H4 (cell line): ENCODE data around the gene SPDYA. TPM values are rescaled to one million over a fixed set of nuclear protein-coding genes. Genes with fewer than 3 reads are reported as not detected.

Source experiments
- DNase-seq: peaks from one replicate; pipeline ENCODE4 v3.0.0-alpha.2; 2015; ENCODE audit warnings: low spot score
- total RNA-seq: library from RNA; depleted of rRNA; stranded (reverse); fragments of >200 nt; shearing (Covaris generic); gene quantifications from 2 replicates; pipeline ENCODE4 v1.2.3, GENCODE V29; 2014

The SPDYA gene
- total RNA-seq, 1 experiment from 2014 or later, result not detected

DNA sequence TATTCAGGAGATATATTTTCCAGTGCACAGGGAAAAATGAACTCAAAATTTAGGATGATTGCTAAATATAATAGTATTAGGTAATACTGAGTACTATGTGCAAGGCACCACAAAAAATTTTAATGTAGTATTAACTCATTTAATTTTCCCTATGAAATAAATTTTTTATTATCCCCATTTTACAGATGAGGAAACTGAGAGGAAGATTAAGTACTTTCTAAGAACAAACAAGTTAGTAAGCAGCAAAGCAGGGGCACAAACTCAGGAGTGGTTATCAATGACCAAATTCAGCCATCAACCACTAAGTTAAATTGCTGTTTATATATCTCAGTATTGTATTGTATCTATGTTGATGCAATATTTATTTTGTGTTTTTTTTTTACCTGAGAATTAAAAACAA is 14.2 kb downstream of the SPDYA start:
- DNase-seq, result no peak

GRCh38 chr2:28828382-28828781 is 17.7 kb downstream of the SPDYA start:
- DNase-seq, result no peak

GRCh38 chr2:28833740-28834470 is 23.3 kb downstream of the SPDYA start:
- DNase-seq, result no peak

GRCh38 chr2:28835781-28836180 is 25.1 kb downstream of the SPDYA start:
- DNase-seq, result no peak

- no peak for DNase-seq
Observed at GRCh38 chr2:28838971-28839370, 28.3 kb downstream of the SPDYA start.

- no peak for DNase-seq
Observed at GRCh38 chr2:28842042-28842441, 31.4 kb downstream of the SPDYA start.

- no peak for DNase-seq
Observed at GRCh38 chr2:28855193-28855592, 44.6 kb downstream of the SPDYA start.

- no peak for DNase-seq
Observed at GRCh38 chr2:28855977-28856376, 45.3 kb downstream of the SPDYA start.

DNA sequence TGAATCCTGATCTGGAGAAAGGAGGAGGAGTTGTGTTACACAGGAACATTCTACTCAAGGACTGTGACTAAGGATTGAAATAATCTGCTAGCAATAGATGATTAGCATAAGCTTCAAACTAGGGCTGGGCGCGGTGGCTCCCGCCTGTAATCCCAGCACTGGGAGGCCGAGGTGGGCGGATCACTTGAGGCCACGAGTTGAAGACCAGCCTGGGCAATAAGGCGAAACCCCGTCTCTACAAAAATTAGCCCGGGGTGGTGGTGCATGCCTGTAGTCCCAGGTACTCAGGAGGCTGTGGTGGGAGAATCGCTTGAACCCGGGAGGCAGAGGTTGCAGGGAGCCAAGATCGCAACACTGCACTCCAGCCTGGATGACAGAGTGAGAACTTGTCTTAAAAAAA is 58.0 kb downstream of the SPDYA start:
- DNase-seq, result no peak

GRCh38 chr2:28869494-28870145 is 59.0 kb downstream of the SPDYA start:
- DNase-seq, result no peak

DNA sequence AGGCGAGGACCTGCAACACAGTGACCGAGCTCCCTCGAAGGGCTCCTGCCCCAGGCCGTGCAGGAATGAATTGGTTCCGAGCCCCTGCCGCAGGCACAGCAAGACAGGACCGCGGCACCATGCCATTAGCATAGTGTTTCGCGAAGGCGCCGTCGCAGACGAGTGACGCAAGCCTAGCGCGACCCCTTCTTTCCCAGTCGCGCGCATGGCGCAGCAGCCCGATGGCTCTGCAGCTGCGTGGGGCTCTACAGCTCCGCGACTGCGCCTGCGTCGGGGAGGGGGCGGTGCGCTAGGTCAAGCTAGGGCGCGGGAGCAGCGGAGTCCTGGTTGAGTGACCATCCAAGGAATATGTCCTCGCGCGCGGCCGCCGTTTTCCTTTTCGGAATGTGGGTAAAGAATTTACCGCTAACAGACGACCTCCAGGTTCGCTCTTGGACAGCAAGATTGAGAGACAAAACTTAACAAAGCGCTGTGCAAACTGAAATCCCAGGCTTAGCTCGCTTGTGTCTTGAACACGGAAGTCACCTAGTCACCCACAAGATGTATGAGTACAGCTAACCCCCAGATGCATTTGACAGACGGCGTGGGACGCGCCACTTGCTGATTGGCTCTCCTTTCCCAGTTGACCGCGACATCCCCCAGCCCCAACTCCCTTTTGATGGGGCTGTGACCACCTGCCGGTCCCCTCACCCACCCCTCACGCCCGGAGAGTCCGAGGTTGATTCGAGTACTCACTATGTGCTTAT is 59.7 kb downstream of the SPDYA start, which contains the start of gene TRMT61B:
TRMT61B (minus strand) TSS at position 164 of the 746 bp plus-strand sequence; CDS start at position 132, 32 bp downstream.
- DNase-seq, result peak; percentile 87

- DNase-seq, result no peak
Observed at GRCh38 chr2:28871620-28872019, 61.0 kb downstream of the SPDYA start.

- no peak for DNase-seq
Observed at GRCh38 chr2:28880193-28880592, 69.6 kb downstream of the SPDYA start.

DNA sequence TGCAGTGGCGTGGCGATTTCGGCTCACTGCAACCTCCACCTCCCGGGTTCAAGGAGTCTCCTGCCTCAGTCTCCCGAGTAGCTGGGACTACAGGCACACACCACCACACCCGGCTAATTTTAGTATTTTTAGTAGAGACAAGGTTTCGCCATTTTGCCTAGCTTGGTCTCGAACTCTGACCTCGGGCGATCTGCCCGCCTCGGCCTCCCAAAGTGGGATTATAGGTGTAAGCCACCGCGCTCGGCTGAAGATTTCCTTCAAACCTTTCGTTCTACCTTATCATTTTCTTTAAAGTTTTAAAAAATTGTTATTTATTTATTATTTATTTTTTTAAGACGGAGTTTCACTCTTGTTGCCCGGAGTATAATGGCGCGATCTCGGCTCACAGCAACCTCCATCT is 82.9 kb downstream of the SPDYA start:
- no peak for DNase-seq

DNA sequence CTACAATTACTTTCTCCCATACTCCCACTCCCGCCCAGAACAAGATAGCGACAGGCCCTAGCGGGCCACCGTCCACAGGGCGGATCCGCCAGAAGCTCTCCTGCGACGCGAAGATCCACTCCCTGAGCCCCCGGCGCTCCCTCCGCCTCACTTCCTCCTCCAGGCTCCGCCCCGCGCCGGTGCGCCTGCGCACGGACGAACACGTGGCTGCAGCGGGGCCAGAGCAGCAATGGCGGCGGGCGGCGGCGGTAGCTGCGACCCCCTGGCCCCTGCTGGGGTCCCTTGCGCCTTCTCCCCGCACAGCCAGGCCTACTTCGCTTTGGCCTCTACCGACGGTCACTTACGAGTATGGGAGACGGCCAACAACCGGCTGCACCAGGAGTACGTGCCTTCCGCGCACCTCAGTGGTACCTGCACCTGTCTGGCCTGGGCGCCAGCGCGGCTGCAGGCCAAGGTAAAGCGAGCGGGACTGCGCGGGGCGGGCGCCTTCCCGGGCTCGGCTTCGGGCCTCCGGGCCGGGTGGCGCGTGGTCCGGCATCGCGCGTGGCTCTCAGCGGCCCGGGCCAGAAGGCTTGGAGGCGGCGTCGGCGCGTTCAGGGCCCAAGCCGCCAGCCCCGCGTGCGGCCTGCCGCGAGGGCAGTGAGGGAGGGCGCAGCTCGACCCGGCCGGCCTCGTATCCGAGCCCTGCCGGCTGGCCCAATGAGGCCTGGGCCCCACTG is 84.0 kb downstream of the SPDYA start, which contains the start of gene WDR43:
WDR43 (plus strand) TSS at position 198 of the 719 bp plus-strand sequence; CDS start at position 230, 32 bp downstream.
- peak; percentile 95 for DNase-seq

DNA sequence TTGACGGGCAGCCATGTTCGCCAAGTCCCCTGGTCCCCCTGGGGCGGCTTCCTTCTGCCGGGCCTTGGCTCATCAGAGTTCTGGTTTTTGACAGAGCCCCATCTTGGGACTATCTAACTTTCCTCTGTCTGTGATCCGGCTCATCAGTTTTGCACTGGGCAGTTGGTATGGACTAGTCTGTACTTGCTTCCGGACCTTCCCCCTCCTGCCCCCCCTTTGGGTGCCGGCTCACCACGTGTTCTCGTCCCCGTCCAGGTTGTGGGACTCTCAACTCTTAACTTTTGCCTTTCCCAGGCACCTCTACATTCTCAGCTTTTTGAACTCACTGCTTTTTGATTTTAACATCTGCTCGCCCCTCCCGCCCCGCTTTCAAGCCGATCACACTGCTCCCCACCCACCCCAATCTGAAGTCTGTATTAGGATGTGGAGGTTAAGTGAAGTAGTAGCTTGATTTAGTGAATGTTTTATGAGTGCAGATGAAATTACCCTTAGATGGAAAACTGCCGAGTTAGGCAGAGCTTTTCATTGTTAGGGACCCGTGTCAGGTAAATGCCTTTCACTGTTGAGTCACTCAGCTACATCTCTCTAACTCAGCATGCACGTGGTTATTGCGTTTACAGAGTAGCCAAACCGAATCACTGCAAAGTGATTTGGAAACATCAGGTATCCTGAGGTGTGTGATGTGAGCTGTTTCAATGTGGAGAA is 84.7 kb downstream of the SPDYA start:
- DNase-seq, result no peak

- DNase-seq, result no peak
Observed at GRCh38 chr2:28896906-28897305, 86.3 kb downstream of the SPDYA start.

DNA sequence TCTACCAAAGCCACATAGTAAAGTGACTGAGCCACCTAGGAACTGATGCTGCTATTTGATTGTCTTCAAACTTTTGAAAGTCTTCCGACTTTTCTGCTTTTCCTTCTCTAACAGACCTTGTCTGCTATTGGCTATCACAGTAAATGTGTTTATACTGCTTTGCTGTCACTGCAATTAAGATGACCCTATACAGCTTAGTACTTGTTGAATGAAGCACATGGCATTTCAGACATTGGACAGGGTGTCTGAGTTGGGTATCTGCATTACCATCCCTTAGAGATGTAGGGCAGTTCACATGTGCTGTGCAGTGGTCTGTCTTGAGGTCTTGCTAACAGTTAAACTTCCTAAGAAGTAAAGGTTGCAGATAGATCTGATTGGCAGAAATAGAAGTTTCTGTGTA is 87.4 kb downstream of the SPDYA start:
- DNase-seq, result no peak
